NCI-H2227 (cell line): ENCODE measurements around the gene ACMSD.
"Not testable (repeated sequence)": the region's sequence is repeated elsewhere in the genome, so short reads cannot be mapped to it uniquely, and the experiment has no call there.

Source experiments
- DNase-seq: peaks from one replicate; lab custom pipeline; 2025; ENCODE audit not compliant: unreplicated experiment; lab: John Stamatoyannopoulos, UW

ACMSD gene

DNA sequence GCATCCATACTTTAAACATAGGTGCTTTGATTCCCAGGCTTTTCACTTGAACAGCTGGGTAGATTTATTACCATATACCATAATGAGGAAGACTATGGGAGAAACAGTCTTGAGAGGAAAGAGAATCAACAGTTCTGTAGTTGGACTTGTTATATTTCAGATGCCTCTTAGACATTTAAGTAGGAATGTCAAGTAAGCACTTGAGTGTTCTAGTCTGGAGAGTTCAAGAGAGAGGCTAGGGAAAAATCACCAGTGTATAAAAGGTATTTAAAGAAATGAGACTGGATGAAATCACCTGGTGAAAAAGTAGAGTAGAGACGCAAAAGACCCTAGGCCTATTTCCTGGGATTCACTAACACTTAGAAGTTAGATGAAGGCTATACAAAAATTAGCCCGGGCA lies 66.8 kb downstream of the ACMSD start:
- DNase-seq, result no peak

DNA sequence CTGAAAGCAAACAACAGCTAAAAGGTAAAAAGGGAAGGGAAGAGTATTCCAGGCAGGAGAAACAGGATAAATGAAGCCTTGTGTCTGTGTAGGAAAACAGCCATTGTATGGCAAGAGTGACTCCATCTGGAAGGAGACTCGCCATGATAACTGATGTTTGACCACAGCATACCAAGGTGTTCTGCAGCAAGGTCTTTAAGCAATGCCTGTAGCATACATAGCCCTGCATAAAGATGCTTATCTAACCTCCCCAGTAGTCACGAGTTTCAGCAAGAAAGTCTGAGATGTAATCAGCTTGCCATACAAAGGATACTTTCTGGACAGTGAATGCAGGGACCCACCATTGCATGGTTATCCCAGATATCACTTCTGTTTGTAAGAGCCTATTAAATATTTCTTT lies 68.3 kb downstream of the ACMSD start:
- DNase-seq, result no peak

DNA sequence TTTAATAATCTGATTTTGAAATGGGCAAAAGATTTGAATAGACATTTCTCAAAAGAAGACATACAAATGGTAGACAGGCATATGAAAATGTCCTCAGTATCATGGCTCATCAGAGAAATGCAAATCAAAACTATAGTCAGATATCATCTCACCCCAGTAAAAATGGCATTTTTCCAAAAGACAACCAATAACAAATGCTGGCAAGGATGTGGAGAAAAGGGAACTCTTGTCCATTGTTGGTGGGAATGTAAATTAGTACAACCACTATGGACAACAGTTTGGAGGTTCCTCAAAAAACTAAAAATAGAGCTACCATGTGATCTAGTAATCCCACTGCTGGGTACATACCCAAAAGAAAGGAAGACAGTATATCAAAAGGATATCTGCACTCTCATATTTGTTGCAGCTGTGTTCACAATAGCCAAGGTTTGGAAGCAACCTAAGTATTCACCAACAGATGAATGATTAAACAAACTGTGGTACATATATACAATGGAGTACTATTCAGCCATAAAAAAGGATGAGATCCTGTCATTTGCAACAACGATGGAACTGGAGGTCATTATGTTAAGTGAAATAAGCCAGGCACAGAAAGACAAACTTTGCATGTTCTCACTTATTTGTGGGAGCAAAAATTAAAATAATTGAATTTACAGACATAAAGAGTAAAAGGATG lies 69.2 kb downstream of the ACMSD start:
- DNase-seq, result not testable (repeated sequence)

- DNase-seq, result no peak
Measured at GRCh38 chr2:134910763-134911399, 72.5 kb downstream of the ACMSD start.

DNA sequence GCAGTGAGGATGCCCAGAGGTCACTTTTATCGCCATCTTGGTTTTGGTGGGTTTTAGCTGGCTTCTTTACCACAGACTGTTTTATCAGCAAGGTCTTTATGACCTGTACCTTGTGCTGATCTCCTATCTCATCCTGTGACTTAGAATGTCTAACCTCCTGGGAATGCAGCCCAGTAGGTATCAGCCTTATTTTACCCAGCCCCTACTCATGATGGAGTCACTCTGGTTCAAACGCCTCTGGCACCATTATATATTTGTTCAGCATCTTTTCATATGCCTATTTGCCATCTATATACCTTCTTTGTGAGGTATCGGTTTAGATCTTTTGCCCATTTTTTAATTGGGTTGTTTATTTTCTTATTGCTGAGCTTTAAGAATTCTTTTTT lies 73.0 kb downstream of the ACMSD start:
- no peak for DNase-seq

- no peak for DNase-seq
Measured at GRCh38 chr2:134912361-134912760, 73.9 kb downstream of the ACMSD start.

DNA sequence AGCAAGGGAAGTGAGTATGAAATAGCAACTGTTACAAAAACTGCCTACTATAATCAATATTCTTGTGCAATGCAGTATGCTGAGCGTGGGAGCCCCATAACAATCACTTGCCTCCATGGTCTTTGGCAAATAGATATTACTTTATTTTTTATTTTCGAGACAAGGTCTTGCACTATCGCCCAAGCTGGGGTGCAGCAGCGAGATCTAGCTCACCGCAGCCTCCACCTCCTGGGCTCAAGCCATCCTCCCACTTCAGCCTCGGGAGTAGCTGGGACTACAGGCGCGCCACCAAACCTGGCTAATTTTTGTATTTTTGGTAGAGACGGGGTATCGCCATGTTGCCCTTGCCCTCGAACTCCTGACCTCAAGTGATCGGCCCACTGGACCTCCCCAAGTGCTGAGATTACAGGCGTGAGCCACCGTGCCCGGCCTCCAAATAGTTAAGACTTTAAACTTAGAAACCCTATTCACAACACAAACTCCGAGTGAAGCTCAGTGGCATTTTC lies 79.0 kb downstream of the ACMSD start:
- DNase-seq, result peak; percentile 34

DNA sequence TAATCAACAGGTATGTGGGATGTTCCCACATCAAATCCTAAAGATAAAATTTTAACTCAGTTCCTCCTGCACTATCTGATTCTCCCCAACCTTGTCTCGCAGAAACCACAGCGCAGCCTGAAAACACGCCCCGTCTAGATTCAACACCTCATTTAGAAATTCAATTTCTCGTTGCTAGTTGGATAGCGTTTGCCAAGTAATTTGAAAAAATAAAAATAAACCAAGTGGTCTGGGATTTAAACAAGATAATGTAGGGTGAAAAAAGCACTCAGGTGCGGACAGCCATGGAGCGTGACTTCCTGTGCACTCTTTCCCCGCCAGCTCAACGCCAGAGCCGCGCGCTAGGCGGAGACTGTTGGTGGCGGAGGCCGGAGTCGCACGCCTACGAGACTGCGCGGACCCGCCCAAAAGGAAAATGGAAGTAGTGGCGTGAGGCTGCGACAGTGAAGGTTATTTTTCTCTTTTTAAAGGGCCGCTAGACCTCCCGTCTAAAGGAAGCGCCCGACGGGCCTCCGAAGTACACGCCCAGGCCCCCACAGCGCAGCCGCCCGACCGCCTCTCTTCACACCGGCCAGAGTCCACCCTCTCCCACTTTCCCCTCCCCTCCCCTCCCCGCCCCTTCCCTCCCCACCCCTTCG lies 79.6 kb downstream of the ACMSD start:
- peak; percentile 99 for DNase-seq

GRCh38 chr2:134918526-134919340 lies 80.3 kb downstream of the ACMSD start, which contains the start of gene CCNT2:
Gene CCNT2, plus strand, starts transcription at chr2:134918822. Its CDS starts 33 bp downstream, at chr2:134918855.
- peak; percentile 100 for DNase-seq

DNA sequence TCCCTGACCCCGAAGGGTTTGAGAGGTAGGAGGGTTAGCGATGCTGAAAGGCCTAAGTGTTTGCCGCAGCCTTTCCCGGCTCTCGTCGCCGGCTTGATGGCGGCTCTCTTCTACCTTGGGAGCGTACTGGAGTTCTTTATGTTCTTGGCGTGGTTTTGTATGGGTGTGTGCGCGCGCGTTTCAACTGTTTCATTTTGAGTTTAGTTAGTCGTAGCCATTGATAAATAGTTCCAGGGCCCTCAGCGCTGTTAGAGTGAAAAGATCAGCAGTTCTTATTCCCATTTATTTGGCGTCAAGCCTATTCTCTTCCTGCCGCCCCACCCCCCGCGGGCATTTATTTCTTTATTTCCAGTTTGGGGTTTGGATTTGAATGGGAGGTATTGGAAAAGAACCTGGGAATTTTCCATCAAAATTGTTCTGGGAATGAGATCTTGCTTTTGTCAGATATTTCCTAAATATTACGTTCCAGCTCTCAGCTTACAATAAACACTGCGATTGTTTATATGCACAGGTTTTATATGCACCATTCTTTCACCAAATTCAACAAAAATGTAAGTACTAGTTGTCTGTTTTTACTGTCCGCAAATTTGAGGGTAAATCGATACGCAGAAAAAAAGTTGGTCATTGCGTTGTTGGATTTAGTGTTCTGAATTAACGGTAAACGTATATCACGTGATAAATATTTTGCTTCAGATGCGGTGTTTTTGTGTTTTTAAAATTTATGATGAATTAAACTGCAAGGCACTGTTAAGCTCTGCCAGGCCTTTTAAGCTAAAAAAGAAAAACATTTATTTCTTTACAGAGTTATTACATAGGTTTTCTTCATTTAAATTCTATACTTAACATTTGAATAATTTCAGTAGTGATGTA lies 81.2 kb downstream of the ACMSD start:
- peak; percentile 63 for DNase-seq

DNA sequence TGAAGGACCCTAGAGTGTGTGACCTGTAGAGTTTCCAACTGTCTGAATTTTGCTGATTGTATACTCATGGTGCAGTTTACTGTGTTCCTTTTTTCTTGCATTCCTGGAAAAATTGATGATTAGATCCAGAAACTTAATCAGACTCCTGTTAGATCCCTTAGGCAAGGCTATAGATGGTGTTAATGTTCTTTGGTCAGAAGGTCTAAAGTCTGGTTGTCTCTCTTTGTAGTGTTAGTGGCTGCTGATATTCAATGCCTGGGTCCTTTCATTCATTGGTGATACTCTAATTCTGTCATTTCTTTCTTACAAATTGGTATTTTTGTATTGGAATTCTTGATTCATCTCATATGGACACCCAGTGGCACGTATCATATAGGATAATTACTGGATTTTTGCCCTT lies 86.5 kb downstream of the ACMSD start:
- DNase-seq, result no peak

- DNase-seq, result no peak
Measured at GRCh38 chr2:134926231-134926931, 88.0 kb downstream of the ACMSD start.

DNA sequence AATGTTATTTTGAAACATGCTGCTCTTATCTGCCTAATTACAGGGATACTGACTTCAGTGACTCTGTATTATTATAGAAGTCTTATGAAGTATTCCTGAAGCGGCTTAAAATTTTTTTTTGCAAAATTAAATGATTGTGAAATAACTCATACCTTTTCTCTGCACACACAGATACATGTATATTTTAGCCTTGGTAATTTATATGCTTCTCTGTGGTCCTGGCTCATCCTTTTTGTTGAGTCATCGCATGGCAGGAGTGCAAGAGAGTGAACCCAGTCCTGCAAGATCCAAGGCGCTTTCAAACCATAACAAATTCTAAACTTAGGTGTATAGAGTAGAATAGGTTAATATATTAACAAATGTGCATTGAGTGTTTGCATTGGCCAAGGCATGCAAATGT lies 88.8 kb downstream of the ACMSD start:
- no peak for DNase-seq

- DNase-seq, result no peak
Measured at GRCh38 chr2:134932864-134933526, 94.6 kb downstream of the ACMSD start.

DNA sequence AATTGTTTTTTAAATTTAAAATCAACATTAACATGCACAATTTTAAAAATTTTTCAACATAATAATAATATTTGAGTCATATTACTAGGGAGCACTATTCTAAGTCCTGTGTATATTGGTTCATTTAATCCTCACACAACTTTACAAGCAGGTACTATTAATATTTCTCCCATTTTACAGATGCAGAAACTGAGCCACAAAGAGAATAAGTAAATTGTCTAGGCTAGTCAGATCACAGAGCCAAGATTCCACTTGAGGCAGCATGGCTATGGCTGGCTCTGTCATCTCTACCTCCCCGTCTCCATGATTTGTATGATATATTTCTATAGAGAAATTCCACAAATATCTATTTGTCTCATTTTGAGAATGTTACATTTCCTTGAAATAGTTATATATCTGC lies 95.3 kb downstream of the ACMSD start:
- DNase-seq, result no peak

DNA sequence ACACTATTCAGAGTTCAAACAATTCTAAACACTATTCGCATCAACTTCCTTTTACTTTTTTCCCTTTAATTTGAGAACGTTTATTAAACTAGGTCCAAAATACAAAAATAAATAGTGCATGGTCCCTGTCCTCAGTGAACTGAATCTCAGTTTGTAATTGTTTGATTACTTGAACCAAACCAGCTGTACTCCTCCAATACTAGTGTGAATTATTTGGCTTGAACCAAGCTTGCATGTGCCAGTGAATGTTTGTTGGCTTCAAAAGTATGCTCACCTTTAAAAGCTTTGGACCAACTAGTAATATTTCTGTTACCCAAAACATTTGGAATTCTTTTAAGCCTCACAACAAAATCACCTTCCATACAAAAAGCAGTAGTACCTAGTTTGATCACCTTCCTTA lies 95.7 kb downstream of the ACMSD start:
- DNase-seq, result no peak

- no peak for DNase-seq
Measured at GRCh38 chr2:134934641-134935040, 96.2 kb downstream of the ACMSD start.

GRCh38 chr2:134936691-134937090 lies 98.3 kb downstream of the ACMSD start:
- no peak for DNase-seq

DNA sequence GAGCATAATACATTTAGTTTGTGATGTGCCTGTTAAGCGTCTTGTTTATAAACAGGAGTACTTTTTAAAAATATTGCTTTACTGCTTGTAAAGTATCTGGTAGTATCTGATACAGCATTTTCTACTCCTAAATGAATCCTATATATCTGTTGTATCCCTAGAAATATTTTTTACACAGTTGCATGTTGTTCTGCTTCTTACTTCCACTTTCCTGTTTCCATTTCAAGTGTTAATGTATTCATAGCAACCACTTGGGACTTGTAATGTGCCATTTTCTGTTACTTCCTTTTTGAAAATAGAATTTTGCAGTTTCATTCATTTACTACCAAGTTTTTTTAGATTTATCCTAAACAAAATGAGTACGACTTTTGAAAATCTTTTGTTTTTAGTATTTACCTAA lies 105.1 kb downstream of the ACMSD start:
- DNase-seq, result no peak
